Stomach (tissue), 4 donors: ENCODE data around the gene EPN2.

Source experiments
- POLR2A ChIP-seq, 4 donors: fragments of 450-650 bp; IDR thresholded peaks; one replicate each; pipeline ENCODE4 v1.6.1; 2016; ENCODE audit warnings: antibody characterized with exemption in 4 of 4, control low read depth in 2 of 4, mild to moderate bottlenecking in 1 of 4, moderate library complexity in 1 of 4
- TF ChIP-seq, protein P1 (sequence below), 7 experiments: fragments of 450-650 bp in 4 of 7; fragments of 200-600 bp in 3 of 7; sonication (generic) in 3 of 7; IDR thresholded peaks; one replicate each; pipeline ENCODE4 v1.5.1; 2016 to 2019; ENCODE audit warnings: antibody characterized with exemption in 7 of 7, control low read depth in 2 of 7, mild to moderate bottlenecking in 1 of 7

DNA sequence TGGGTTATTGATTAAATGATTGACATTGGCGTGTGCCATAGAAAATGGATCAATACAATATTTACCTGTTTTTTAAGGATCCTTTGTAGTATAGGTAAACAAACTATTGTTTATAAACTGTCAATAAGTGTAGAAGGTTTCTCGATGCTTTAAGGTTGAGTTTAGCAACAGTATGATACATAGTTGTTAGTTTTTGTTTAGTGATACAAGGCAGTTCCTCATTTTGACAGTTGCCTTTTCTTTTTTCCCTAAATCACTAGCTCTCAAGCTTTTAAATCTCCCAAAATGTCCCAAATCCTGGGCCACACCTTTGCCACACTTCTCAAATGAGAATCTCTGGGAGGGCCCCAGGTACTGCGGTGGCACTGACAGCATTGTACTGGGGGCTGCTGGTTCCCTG, 57.3 kb downstream of the EPN2 start:
- TF ChIP-seq, protein P1, sequence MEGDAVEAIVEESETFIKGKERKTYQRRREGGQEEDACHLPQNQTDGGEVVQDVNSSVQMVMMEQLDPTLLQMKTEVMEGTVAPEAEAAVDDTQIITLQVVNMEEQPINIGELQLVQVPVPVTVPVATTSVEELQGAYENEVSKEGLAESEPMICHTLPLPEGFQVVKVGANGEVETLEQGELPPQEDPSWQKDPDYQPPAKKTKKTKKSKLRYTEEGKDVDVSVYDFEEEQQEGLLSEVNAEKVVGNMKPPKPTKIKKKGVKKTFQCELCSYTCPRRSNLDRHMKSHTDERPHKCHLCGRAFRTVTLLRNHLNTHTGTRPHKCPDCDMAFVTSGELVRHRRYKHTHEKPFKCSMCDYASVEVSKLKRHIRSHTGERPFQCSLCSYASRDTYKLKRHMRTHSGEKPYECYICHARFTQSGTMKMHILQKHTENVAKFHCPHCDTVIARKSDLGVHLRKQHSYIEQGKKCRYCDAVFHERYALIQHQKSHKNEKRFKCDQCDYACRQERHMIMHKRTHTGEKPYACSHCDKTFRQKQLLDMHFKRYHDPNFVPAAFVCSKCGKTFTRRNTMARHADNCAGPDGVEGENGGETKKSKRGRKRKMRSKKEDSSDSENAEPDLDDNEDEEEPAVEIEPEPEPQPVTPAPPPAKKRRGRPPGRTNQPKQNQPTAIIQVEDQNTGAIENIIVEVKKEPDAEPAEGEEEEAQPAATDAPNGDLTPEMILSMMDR (IDR thresholded peaks at IDR 0.05) = no peak
- no peak for TF ChIP-seq POLR2A (IDR thresholded peaks at IDR 0.05)
